ENCODE data around the gene ZNF106.

Gene ZNF106

DNA sequence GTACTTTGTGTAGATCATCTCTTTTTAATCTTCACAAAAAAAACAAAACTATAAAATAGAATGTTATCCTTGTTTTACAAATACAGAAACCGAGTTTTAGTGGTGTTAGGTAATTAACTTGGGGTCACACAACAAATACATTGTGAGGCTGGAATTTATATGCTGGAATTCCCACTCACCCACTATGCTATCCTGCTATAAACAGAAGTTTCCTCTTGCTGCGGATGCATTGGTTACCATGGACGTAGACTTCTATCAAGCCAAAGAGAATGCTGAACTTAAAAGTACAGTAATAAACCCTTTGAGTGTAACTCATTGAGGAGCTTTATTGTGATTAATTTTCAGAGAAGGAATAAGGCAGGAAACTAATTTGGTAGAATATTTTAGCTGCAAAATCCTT, 13.7 kb upstream of the ZNF106 start:
- TF ChIP-seq FOXP2 (optimal IDR thresholded peaks at IDR 0.05; ENCODE audit: control extremely low read depth, extremely low read length, insufficient read depth): no peak
- H3K9ac ChIP-seq (ENCODE audit: insufficient read length): no peak overlapping the region
- H3K27ac ChIP-seq: 0 out of 2 replicates have a peak overlapping the region, but pooled peaks have one; percentile 14
- no peaks in the 10 kb centered on the region for H3K9me3 ChIP-seq (ENCODE audit: low read depth, low read length)
- no peaks in the 10 kb centered on the region for H3K36me3 ChIP-seq (ENCODE audit: insufficient read depth, low read length)
- no peak for DNase-seq (ENCODE audit: low read depth, low spot score)
- no peak overlapping the region for H3K4me3 ChIP-seq

GRCh38 chr15:42503825-42504224, 12.9 kb upstream of the ZNF106 start:
- H3K9me3 ChIP-seq (ENCODE audit: low read depth, low read length): no peaks in the 10 kb centered on the region
- no peak overlapping the region for H3K4me3 ChIP-seq
- H3K9ac ChIP-seq (ENCODE audit: insufficient read length): no peak overlapping the region
- DNase-seq (ENCODE audit: low read depth, low spot score): no peak
- H3K27ac ChIP-seq: no peak overlapping the region
- no peaks in the 10 kb centered on the region for H3K36me3 ChIP-seq (ENCODE audit: insufficient read depth, low read length)
- TF ChIP-seq FOXP2 (optimal IDR thresholded peaks at IDR 0.05; ENCODE audit: control extremely low read depth, extremely low read length, insufficient read depth) (no peak), POLR2AphosphoS5 (IDR thresholded peaks at IDR 0.05; ENCODE audit: borderline replicate concordance, low read depth, low read length) (no peak), EZH2 (IDR thresholded peaks at IDR 0.05) (no peak)

- H3K36me3 ChIP-seq (ENCODE audit: insufficient read depth, low read length): no peaks in the 10 kb centered on the region
- H3K4me3 ChIP-seq: no peak overlapping the region
- H3K9ac ChIP-seq (ENCODE audit: insufficient read length): no peak overlapping the region
- H3K27ac ChIP-seq: no peak overlapping the region
- no peaks in the 10 kb centered on the region for H3K9me3 ChIP-seq (ENCODE audit: low read depth, low read length)
- TF ChIP-seq POLR2AphosphoS5 (IDR thresholded peaks at IDR 0.05; ENCODE audit: borderline replicate concordance, low read depth, low read length): no peak
- TF ChIP-seq EZH2 (IDR thresholded peaks at IDR 0.05): no peak
- no peak for TF ChIP-seq FOXP2 (optimal IDR thresholded peaks at IDR 0.05; ENCODE audit: control extremely low read depth, extremely low read length, insufficient read depth)
- DNase-seq (ENCODE audit: low read depth, low spot score): no peak
Observed at GRCh38 chr15:42502477-42502876, 11.5 kb upstream of the ZNF106 start.

GRCh38 chr15:42499858-42500609, 9.1 kb upstream of the ZNF106 start:
- no peak for DNase-seq (ENCODE audit: low read depth, low spot score)
- TF ChIP-seq FOXP2 (optimal IDR thresholded peaks at IDR 0.05; ENCODE audit: control extremely low read depth, extremely low read length, insufficient read depth) (no peak), POLR2AphosphoS5 (IDR thresholded peaks at IDR 0.05; ENCODE audit: borderline replicate concordance, low read depth, low read length) (no peak), EZH2 (IDR thresholded peaks at IDR 0.05) (no peak)
- H3K27ac ChIP-seq: no peak overlapping the region
- no peaks in the 10 kb centered on the region for H3K9me3 ChIP-seq (ENCODE audit: low read depth, low read length)
- H3K36me3 ChIP-seq (ENCODE audit: insufficient read depth, low read length): no peaks in the 10 kb centered on the region
- H3K9ac ChIP-seq (ENCODE audit: insufficient read length): no peak overlapping the region
- H3K4me3 ChIP-seq: no peak overlapping the region

DNA sequence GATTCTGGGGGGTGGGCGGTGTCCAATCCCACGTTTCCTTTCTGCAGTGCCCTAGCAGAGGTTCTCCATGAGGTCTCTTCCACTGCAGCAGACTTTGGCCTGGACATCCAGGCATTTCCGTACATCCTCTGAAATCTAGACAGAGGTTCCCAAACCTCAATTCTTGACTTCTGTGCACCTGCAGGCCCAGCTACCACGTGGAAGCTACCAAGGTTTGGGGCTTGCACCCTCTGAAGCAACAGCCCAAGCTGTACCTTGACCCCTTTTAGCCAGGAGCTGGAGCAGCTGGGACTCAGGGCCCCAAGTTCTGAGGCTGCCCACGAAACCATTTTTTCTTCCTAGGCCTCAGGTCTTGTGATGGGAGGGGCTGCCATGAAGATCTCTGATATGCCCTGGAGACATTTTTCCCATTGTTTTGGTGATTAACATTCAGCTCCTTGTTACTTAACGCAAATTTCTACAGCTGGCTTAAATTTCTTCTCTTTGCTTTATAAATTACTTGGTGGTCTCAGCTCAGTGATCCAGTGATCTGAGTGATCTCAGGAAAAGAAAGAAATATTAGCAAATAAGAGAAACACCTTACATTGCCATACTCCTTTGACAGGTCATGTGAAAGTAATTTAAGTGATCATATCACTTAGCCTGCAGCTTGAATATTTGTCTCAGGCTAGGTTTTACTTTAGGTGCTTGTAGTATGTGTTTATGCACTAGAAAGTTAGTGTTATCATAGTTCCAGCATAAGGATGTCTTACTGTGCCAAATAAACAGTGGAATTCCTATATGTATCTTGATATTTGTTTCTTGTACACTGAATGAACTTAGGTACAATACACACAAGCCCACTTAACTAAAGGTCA, 7.5 kb upstream of the ZNF106 start:
- DNase-seq (ENCODE audit: low read depth, low spot score): no peak
- peak overlapping the region; percentile 18 for H3K9ac ChIP-seq (ENCODE audit: insufficient read length)
- TF ChIP-seq POLR2AphosphoS5 (IDR thresholded peaks at IDR 0.05; ENCODE audit: borderline replicate concordance, low read depth, low read length) (no peak), EZH2 (IDR thresholded peaks at IDR 0.05) (no peak), FOXP2 (optimal IDR thresholded peaks at IDR 0.05; ENCODE audit: control extremely low read depth, extremely low read length, insufficient read depth) (no peak)
- H3K9me3 ChIP-seq (ENCODE audit: low read depth, low read length): no peaks in the 10 kb centered on the region
- H3K36me3 ChIP-seq (ENCODE audit: insufficient read depth, low read length): no peaks in the 10 kb centered on the region
- no peak overlapping the region for H3K4me3 ChIP-seq
- peak overlapping the region; percentile 33; the same call in 1 of the 2 replicates for H3K27ac ChIP-seq

DNA sequence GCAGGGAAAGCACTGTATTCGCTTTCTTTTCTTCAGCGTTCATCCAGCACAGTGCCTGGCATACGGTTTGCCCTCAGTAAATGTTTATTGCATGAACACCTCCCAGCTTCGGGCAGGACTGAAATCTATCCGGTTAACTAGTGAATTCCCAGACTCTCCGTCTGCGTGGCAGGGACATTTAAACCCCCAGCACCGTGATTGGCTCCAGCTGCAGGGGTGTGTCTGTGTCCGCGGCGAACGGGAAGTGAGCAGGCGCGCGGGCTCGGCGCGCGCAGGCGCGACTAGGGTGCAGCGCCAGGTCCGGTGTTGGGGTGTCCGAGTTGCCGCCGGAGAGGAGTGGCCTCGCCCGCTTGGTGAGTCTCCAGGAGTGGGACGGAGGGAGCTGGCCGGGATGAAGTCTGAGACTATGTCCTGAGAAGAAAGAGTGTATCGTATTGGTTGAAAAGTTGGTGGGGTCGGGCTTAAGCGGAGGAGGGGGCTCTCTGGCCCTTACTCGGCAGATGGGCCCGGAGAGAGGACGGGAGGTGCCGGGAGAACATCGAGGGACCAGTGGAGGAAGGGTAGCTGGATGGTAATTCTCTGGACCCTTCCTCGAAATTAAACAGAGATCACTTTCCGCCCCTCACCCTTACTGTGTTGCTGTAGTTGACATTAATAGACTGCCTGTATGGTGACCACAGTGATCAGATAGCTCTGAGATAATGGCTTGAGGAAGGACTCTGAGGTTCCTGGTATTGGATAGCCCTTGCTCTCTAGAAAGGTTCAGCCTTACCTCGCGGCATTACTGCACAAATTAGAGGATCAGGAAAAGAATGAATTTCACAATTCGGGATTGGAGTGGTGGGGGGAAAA, 4.6 kb upstream of the ZNF106 start, which contains the start of gene SNAP23:
Gene SNAP23 (plus strand): TSS at position 274 of the 852 bp plus-strand sequence. CDS start 16,213 bp downstream, outside the sequence.
- H3K36me3 ChIP-seq (ENCODE audit: insufficient read depth, low read length): no peaks in the 10 kb centered on the region
- H3K9ac ChIP-seq (ENCODE audit: insufficient read length): peak within 1 kb of the TSS; percentile 86
- peak within 1 kb of the TSS; percentile 88 for H3K27ac ChIP-seq
- DNase-seq (ENCODE audit: low read depth, low spot score): peak; percentile 65
- TF ChIP-seq FOXP2 (optimal IDR thresholded peaks at IDR 0.05; ENCODE audit: control extremely low read depth, extremely low read length, insufficient read depth) (no peak), POLR2AphosphoS5 (IDR thresholded peaks at IDR 0.05; ENCODE audit: borderline replicate concordance, low read depth, low read length) (peak; percentile 83; the same call in 1 of the 2 replicates), EZH2 (IDR thresholded peaks at IDR 0.05) (no peak)
- peak within 1 kb of the TSS; percentile 87 for H3K4me3 ChIP-seq
- H3K9me3 ChIP-seq (ENCODE audit: low read depth, low read length): no peaks in the 10 kb centered on the region

DNA sequence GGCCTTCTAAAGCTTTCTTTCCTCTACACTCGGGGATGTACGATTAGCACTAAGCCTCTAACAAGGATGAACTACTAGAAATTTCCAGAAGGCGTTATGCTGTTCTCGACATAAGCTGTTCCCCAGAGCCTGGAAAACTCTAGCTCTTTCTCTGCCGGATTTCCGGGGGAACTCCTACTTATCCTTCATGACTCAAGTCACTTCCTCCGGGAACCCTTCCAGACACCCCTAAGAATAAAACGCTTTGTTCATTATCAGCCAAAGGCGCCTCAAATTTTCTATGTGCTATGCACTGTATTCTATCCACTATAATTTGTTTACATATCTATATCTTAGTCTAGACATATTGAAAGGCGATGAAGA, 4.0 kb upstream of the ZNF106 start:
- Histone ChIP-seq H3K27ac (peak overlapping the region; percentile 88), H3K9ac (ENCODE audit: insufficient read length) (peak overlapping the region; percentile 66)

More for the DNA sequence above, 4.0 kb upstream of the ZNF106 start:
- TF ChIP-seq POLR2AphosphoS5 (IDR thresholded peaks at IDR 0.05; ENCODE audit: borderline replicate concordance, low read depth, low read length) (no peak), EZH2 (IDR thresholded peaks at IDR 0.05) (no peak), FOXP2 (optimal IDR thresholded peaks at IDR 0.05; ENCODE audit: control extremely low read depth, extremely low read length, insufficient read depth) (no peak)
- DNase-seq (ENCODE audit: low read depth, low spot score): peak; percentile 44
- no peaks in the 10 kb centered on the region for H3K36me3 ChIP-seq (ENCODE audit: insufficient read depth, low read length)
- no peaks in the 10 kb centered on the region for H3K9me3 ChIP-seq (ENCODE audit: low read depth, low read length)
- peak overlapping the region; percentile 87 for H3K4me3 ChIP-seq
